Fibroblast of upper back skin (primary cell): ENCODE results near the gene SDC3.

Experiments used
- DNase-seq: peaks from one replicate; pipeline ENCODE4 v3.0.0-alpha.2; 2013

SDC3 gene

GRCh38 chr1:30927448-30927847 lies 18.9 kb upstream of the SDC3 start:
- DNase-seq = no peak

GRCh38 chr1:30923597-30923996 lies 15.0 kb upstream of the SDC3 start:
- DNase-seq = peak; percentile 52

- DNase-seq = peak; percentile 33
These were observed 12.3 kb upstream of the SDC3 start for GRCh38 chr1:30920827-30921226.

- DNase-seq = peak; percentile 82
These were observed 10.7 kb upstream of the SDC3 start for GRCh38 chr1:30919025-30919881.

GRCh38 chr1:30916296-30916695 lies 7.7 kb upstream of the SDC3 start:
- no peak for DNase-seq

GRCh38 chr1:30915491-30916230 lies 7.1 kb upstream of the SDC3 start:
- no peak for DNase-seq

- no peak for DNase-seq
These were observed 6.4 kb upstream of the SDC3 start for GRCh38 chr1:30914931-30915330.

- DNase-seq = no peak
These were observed 6.0 kb upstream of the SDC3 start for GRCh38 chr1:30914587-30914922.

GRCh38 chr1:30912913-30913652 lies 4.5 kb upstream of the SDC3 start:
- DNase-seq = no peak

GRCh38 chr1:30912224-30912623 lies 3.7 kb upstream of the SDC3 start:
- DNase-seq = no peak

- peak; percentile 87 for DNase-seq
These were observed 2.7 kb upstream of the SDC3 start for GRCh38 chr1:30911059-30911954.

GRCh38 chr1:30909365-30910068 lies 959 bp upstream of the SDC3 start:
- no peak for DNase-seq

- DNase-seq = no peak
These were observed 252 bp downstream of the SDC3 start for GRCh38 chr1:30908316-30908695.

GRCh38 chr1:30907481-30908315 lies 860 bp downstream of the SDC3 start:
- DNase-seq = no peak

GRCh38 chr1:30906631-30907441 lies 1.7 kb downstream of the SDC3 start:
- DNase-seq = no peak

GRCh38 chr1:30905916-30906620 lies 2.5 kb downstream of the SDC3 start:
- no peak for DNase-seq

- DNase-seq = no peak
These were observed 3.2 kb downstream of the SDC3 start for GRCh38 chr1:30905403-30905802.

- no peak for DNase-seq
These were observed 3.6 kb downstream of the SDC3 start for GRCh38 chr1:30904962-30905335.

- DNase-seq = no peak
These were observed 4.2 kb downstream of the SDC3 start for GRCh38 chr1:30904191-30904961.
